Stomach smooth muscle (tissue), 2 donors: ENCODE results near the gene AHDC1.

Experiments used
- H3K27ac ChIP-seq: one replicate; pipeline ENCODE4 v1.7.0; 2013; ENCODE audit warnings: mild to moderate bottlenecking, low read length, inconsistent platforms
- H3K27me3 ChIP-seq, 2 donors: one replicate each; pipeline ENCODE4 v1.7.0; 2013; ENCODE audit warnings: low read length in 2 of 2; ENCODE audit not compliant: insufficient read depth in 2 of 2, control insufficient read depth in 1 of 2
- H3K36me3 ChIP-seq, 2 donors: one replicate each; pipeline ENCODE4 v1.7.0; 2013; ENCODE audit warnings: low read length in 2 of 2; ENCODE audit not compliant: control insufficient read depth in 2 of 2, insufficient read depth in 2 of 2
- H3K4me1 ChIP-seq: one replicate; pipeline ENCODE4 v1.7.0; 2013; ENCODE audit warnings: low read length; ENCODE audit not compliant: control insufficient read depth, insufficient read depth
- H3K4me3 ChIP-seq, 2 donors: one replicate each; pipeline ENCODE4 v1.7.0; 2013; ENCODE audit warnings: low read length in 2 of 2
- H3K9ac ChIP-seq, 2 donors: one replicate each; pipeline ENCODE4 v1.7.0; 2013; ENCODE audit warnings: low read length in 2 of 2, mild to moderate bottlenecking in 1 of 2
- H3K9me3 ChIP-seq, 2 donors: one replicate each; pipeline ENCODE4 v1.7.0; 2013; ENCODE audit warnings: low read length in 2 of 2; ENCODE audit not compliant: control insufficient read depth in 2 of 2
- donor health status: healthy.
- donor health status: Pancreatic carcinoma.

AHDC1 gene

DNA sequence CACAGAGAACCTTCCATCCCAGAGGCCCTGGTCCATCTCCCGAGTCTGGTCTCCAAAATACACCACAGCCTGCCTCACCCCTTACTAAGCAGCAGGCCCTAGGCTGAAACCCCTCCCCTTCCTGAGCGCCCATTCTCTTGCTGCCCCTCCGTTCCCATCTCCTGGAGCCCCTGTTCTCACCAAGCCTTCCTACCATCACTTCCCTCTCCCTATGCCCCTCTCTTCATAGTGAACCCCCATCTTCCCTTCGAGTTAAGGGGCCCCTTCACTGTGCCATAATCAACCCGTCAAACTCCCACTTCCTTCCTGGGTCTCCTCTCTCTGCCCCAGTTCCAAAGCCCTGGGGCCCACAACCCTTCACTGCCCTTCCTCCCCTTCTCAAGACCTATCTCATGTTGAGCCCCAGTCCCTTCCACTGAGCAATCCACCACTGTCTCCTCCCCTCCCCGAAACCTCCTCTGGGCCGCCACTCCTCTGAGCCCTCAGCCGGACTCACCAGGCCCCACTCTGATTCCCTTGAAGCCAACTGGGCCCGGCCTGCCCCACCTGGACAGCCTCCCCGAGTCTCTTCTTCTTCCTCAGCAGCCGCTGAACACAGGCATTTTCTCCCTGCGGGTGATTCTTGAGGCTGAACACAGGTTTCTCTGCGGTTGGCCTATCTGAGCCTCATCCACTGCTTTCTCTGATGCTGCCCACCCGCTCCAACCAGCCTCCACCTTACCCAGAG is 71.8 kb downstream of the AHDC1 start:
- Histone ChIP-seq H3K9me3 (no peaks in the 10 kb centered on the region), H3K4me3 (no peak overlapping the region), H3K27ac (peak overlapping the region; percentile 37), H3K4me1 (peaks cover 52% of the 10 kb centered on the region), H3K36me3 (peaks cover 12 to 14% of the 10 kb centered on the region in 2 donors), H3K27me3 (no peaks in the 10 kb centered on the region), H3K9ac (no peak overlapping the region)

DNA sequence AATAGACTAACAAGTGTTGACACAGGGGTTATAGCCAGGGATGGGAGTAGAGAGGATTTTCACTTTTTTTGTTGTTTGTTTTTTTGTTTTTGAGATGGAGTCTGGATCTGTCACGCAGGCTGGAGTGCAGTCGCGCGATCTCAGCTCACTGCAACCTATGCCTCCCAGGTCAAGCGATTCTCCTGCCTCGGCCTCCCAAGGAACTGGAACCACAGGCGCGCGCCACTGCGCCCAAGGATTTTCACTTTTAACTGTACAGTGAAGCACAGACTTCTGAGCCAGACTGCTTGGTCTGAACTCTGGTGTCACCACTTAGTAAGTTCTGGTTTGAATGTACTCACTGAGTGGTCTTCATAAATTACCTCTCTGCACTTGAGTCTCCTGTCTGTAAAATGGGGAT is 73.8 kb downstream of the AHDC1 start:
- H3K4me3 ChIP-seq = no peak overlapping the region
- H3K27ac ChIP-seq = peak overlapping the region; percentile 94
- peaks cover 52% of the 10 kb centered on the region for H3K4me1 ChIP-seq
- H3K9me3 ChIP-seq = no peaks in the 10 kb centered on the region
- no peak overlapping the region for H3K9ac ChIP-seq
- no peaks in the 10 kb centered on the region for H3K27me3 ChIP-seq
- peaks cover 12 to 14% of the 10 kb centered on the region in 2 donors for H3K36me3 ChIP-seq

DNA sequence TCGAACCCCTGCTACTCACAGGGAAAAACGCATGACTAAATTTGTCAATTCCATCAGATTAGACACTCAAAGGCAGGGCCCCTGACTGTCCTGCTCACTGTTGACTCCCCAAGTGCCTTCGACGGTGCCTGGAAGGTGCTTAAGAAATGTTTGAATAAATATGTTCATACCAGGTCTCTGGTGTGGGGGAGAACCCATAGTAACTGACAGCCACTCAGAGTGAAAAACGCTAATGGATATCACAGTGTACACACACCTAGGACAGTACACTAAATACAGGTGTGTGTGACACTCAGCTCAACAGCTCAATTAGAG is 74.3 kb downstream of the AHDC1 start:
- Histone ChIP-seq H3K4me3 (no peak overlapping the region), H3K9me3 (no peaks in the 10 kb centered on the region), H3K27ac (peak overlapping the region; percentile 94), H3K4me1 (peaks cover 54% of the 10 kb centered on the region), H3K9ac (peak overlapping the region; percentile 40 to 79), H3K36me3 (peaks cover 12 to 14% of the 10 kb centered on the region in 2 donors), H3K27me3 (no peaks in the 10 kb centered on the region)

DNA sequence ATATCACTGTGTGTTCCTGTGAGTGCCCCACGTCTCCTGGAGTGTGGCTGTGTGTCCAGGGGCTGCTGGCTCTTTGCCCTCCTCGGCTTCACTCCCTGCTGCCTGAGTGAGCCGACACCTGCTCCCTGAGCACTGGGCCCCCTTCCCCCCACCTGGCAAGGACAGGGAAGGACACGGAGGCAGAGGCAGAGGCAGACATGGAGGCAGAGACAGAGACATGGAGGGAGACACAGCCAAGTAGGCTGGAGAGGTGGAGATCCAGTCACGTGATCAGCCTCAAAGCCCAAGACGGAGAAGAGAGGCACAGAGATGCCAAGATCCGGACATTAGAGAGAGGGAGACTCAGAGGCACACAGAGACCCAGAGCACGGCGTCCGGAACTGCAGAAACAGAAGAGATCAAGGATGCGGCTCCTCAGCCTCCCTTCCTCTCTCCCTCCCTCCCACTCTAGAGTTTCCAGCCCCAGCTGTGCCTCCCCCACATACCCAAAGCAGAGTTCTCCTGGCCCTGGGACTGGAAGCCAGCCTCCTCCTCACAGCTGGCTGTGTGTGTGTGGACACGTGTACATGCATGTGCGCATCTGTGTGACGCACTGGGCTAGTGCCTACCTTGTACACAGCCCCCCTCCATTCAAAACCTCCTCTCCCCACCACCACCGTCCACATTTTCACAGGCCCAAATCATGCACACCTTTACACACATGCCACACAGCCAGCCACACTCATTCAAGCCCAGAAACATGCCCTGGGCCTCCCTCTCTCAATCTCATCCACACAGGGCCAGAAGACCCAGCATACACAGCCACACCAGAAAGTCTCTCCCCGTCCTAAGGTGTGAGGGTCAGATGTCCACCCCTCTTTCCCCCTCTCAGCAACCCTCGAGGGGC is 74.9 kb downstream of the AHDC1 start:
- H3K27ac ChIP-seq = peak overlapping the region; percentile 94
- H3K4me1 ChIP-seq = peaks cover 60% of the 10 kb centered on the region
- H3K9me3 ChIP-seq = no peaks in the 10 kb centered on the region
- H3K36me3 ChIP-seq = peaks cover 12 to 14% of the 10 kb centered on the region in 2 donors
- peak overlapping the region; percentile 75 to 82 for H3K4me3 ChIP-seq
- H3K27me3 ChIP-seq = no peaks in the 10 kb centered on the region
- H3K9ac ChIP-seq = peak overlapping the region; percentile 41 to 79

DNA sequence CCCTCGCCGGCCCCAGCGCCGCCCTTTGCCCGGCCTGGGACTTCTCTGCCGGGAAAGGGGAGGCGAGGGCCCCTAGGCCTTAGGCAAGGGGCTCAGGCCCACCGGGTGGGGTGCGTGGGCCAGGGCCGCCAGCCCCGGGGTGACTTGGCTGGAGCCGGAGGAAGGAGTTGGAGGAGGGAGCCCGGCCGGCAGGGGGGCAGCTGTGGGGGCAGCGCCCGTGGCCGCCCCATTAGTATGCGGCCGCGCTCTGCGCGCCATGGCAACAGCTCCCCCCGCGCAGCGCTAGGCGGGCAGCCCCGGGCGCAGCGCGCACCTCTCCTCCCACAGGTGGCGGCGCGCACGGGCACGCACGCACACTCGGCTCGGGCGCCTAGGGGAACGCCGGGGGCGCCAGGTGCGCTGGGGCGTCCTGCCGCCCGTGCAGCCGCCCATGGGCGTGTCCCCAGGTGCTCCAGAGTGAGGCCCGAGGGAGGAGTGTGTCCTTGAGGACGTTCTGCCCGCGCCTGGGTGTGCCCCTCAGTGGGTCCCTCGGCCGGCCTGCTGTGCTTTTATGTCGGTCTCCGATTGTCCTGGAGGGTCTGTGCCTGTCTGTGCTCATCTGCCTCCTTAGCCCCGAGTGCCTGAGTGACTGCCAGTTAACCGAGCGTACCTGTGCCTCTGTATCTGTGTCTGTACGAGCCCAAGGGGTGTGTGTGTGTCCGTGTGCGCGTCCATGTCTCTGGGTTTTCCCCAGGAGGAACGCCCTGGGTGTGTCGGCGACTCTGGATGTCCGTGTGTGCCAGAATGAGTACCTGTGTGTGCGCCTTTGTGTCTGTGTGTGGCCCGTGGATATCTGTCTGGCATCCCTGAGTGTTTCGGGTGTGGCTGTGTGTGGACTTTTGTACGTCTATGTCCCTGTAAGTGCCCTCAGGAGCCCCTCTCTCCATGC is 75.8 kb downstream of the AHDC1 start:
- peak overlapping the region; percentile 94 for H3K27ac ChIP-seq
- H3K36me3 ChIP-seq = peaks cover 6% of the 10 kb centered on the region in 2 donors
- H3K9ac ChIP-seq = peak overlapping the region; percentile 41 to 79
- no peaks in the 10 kb centered on the region for H3K9me3 ChIP-seq
- no peaks in the 10 kb centered on the region for H3K27me3 ChIP-seq
- peak overlapping the region; percentile 75 to 82 for H3K4me3 ChIP-seq
- H3K4me1 ChIP-seq = peaks cover 69% of the 10 kb centered on the region

DNA sequence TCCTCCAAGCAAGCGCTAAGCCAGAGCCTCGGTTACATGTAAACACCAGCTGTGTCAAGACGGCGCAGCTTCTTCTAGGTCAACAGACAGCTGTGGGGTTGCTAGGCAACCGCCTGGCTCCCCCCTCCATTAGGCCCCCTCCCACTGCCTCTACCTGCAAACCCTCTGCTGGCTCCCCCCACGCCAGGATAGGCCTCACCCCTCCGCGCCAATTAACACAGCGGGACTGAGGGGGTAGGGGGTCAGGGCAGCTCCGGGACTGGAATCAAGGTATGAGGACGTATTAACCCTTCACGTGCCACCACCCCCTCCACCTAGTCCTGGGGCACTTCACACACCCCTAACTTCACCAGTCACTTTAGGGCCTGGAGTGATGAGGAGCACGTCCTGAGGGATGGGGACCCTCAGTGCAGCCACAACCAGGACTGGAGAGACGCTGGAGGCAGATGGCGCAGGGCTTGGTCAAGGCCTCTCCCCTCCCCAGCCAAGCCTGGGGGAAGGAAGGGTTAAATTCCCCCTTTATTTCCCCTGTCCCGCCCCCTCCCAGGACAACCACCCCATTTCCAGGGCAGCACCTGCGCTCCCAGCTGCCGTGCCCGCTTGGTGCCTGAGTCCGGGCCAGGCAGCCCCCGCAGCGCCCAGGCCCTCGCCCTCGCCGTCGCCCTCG is 76.6 kb downstream of the AHDC1 start:
- Histone ChIP-seq H3K27ac (peak overlapping the region; percentile 94), H3K4me3 (peak overlapping the region; percentile 75 to 82), H3K9ac (peak overlapping the region; percentile 41 to 55), H3K9me3 (no peaks in the 10 kb centered on the region), H3K36me3 (no peaks in the 10 kb centered on the region), H3K4me1 (peaks cover 77% of the 10 kb centered on the region), H3K27me3 (no peaks in the 10 kb centered on the region)

DNA sequence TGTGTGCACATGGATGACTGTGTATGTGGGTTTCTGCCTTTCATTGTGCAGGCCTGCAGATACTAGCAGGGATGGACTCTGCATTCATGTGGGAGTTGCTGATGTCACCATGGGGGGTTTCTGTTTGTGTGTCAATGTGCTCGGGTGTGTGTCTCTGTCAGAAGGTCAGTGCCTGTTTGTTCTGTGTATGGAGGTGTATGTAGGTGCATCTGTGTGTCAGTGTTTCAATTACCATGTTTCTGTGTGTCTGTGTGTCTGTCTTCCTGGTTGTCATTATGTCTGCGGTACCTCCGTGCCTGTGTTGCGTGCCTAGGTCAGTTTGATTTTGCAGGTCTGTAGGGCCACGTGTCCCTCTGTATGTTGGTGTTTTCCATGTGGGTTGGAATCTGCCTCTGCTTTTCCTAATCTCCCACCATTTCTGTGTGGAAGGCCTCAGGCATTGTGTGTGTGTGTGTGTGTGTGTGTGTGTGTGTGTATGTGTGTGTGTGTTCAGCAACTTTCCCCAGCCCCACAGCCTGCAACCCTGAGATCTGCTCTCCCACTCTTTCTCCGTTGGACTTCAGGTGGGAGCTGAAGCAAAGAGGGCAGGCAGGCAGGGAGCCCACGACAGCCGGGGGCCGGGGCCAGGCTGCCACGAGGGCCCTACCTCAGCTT is 77.2 kb downstream of the AHDC1 start:
- H3K27me3 ChIP-seq = no peaks in the 10 kb centered on the region
- peak overlapping the region in 1 of 2 donors; percentile 62 for H3K9ac ChIP-seq
- H3K4me1 ChIP-seq = peaks cover 82% of the 10 kb centered on the region
- H3K9me3 ChIP-seq = no peaks in the 10 kb centered on the region
- H3K36me3 ChIP-seq = no peaks in the 10 kb centered on the region
- peak overlapping the region; percentile 94 for H3K27ac ChIP-seq
- H3K4me3 ChIP-seq = peak overlapping the region; percentile 75 to 82

DNA sequence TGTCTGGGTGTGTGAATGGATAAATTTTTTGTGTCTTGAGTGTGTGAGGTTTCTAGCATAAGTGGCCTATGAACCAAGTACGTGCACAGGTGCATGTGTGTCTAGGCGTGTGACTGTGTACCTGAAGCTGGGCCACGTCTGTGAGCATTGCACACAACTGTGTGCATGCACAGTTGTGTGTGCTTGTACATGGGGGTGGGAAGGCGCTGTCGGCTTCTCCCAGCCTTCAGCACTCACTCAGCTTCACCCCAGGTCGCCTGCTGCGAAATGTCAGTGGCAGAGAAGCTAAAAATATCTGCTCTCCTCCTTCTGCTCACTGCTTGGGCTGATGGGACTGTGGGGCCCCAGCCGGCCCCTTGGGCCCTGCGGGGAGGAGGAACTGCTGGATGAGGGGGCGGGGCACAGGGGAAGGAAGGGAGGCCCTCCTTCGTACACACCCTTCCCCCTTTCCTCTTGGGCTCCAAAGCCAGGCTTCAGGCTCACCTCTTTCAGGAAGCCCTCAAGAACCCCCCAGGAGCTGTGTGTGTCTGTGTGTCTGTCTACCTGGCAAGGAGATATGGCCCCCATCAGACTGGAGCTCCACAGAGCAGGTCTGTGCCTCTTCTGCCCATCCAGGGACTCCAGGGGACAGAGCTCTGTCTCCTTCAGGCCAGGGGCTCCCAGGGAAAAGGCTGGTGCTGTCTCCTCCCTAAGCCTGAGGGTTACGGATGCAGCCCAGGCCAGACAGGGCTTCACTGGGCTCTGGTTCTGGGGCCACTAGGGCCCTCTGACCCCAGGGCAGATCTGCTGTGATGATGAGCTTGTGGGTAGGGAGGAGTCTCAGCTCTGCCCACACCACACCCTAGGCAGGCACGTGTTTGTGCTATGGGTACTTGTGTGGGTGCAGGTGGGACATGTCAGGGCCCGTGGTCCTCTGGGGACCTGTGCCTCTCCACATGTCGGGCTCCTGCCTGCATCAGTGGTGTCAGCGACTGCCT is 78.4 kb downstream of the AHDC1 start:
- peak overlapping the region; percentile 75 to 82 for H3K4me3 ChIP-seq
- H3K9me3 ChIP-seq = no peaks in the 10 kb centered on the region
- peak overlapping the region; percentile 32 to 64 for H3K9ac ChIP-seq
- no peaks in the 10 kb centered on the region for H3K36me3 ChIP-seq
- H3K27ac ChIP-seq = peak overlapping the region; percentile 94
- peaks cover 93% of the 10 kb centered on the region for H3K4me1 ChIP-seq
- no peaks in the 10 kb centered on the region for H3K27me3 ChIP-seq
